ENCODE measurements around the gene AOPEP. TPM values are rescaled to one million over a fixed set of nuclear protein-coding genes. Genes with fewer than 3 reads are reported as not detected.
A peak's percentile ranks its signal among the peaks of the same experiment; 100 is the strongest.

The AOPEP gene
- total RNA-seq, 1 donor from 2014 or later, result 25.8 TPM

DNA sequence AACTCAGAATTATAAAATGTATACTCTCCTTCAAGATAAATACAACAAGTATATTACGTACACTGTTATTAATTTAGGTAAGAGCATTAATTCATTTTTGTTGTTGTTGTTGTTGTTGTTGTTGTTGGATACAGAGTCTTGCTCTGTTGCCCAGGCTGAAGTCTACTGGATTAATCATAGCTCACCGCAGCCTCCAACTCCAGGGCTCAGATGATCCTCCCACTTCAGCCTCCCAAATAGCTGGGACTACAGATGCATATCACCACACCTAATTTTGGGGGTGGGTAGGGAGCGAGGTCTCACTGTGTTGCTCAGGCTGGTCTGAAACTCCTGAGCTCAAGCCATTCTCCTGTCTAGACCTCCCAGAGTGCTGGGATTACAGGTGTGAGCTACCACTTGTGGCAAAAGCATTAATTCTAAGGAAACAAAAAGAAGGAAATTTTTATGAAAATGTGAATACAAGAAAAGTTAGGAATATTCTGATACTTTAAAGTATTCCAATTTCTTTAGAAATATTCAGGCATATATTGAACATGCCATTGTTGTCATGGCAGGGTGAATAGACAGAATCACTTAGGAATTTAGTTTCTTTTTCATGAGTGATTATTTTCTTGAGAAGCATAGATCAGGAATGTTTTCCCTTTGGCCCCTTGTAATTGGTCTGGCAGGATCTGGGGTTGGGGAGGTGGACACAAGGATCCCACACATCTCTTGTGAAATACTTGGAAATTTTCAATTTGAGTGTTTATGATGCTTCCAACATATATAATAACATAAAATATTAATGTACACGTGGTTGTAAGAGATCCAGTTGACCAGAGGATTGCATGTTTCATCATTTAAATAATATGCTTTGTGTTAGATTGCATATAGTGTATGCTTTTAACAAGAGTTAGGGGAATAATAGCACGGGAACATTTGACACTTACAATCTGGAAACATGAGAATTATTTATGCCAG is 327.4 kb downstream of the AOPEP start:
- TF ChIP-seq, protein P1, sequence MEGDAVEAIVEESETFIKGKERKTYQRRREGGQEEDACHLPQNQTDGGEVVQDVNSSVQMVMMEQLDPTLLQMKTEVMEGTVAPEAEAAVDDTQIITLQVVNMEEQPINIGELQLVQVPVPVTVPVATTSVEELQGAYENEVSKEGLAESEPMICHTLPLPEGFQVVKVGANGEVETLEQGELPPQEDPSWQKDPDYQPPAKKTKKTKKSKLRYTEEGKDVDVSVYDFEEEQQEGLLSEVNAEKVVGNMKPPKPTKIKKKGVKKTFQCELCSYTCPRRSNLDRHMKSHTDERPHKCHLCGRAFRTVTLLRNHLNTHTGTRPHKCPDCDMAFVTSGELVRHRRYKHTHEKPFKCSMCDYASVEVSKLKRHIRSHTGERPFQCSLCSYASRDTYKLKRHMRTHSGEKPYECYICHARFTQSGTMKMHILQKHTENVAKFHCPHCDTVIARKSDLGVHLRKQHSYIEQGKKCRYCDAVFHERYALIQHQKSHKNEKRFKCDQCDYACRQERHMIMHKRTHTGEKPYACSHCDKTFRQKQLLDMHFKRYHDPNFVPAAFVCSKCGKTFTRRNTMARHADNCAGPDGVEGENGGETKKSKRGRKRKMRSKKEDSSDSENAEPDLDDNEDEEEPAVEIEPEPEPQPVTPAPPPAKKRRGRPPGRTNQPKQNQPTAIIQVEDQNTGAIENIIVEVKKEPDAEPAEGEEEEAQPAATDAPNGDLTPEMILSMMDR (IDR thresholded peaks at IDR 0.05; ENCODE audit: partially characterized antibody, unreplicated experiment), result no peak
- Mint-ChIP-seq H3K9me3 (ENCODE audit: unreplicated experiment) (no peaks in the 10 kb centered on the region), H3K27ac (ENCODE audit: unreplicated experiment) (no peak overlapping the region), H3K36me3 (ENCODE audit: unreplicated experiment) (peaks cover 4% of the 10 kb centered on the region), H3K4me1 (ENCODE audit: low read depth, unreplicated experiment) (peaks cover 29% of the 10 kb centered on the region), H3K27me3 (ENCODE audit: unreplicated experiment) (no peaks in the 10 kb centered on the region), H3K4me3 (ENCODE audit: unreplicated experiment) (no peak overlapping the region)
- DNase-seq, result no peak

DNA sequence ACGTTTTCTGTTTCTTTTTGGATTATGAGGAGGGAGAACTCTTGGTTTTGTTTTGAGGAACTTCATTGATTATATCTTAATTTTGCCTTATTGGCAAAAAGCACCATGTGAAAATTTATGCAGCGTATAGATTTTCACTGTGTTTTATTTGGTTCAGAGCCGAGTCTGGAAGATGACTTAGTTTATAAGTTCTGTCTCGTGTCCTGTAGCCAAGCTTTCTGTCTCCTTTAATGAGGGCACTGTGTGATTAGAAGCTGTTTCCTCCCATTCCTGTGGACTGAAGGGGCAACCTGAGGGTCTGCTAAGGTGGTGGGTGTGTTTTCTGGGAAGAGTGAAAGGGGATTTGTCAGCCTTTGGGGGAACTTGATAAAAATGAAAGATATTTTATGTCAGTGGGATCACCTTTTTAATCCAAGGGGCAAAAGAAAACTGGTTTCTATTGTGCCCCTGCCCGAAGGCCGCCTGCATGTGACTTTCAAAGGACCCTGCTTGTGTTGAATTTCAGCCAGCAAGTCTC is 328.9 kb downstream of the AOPEP start:
- peaks cover 4% of the 10 kb centered on the region for H3K36me3 Mint-ChIP-seq (ENCODE audit: unreplicated experiment)
- no peak for DNase-seq
- H3K4me1 Mint-ChIP-seq (ENCODE audit: low read depth, unreplicated experiment), result peaks cover 25% of the 10 kb centered on the region
- peak overlapping the region; percentile 7 for H3K4me3 Mint-ChIP-seq (ENCODE audit: unreplicated experiment)
- TF ChIP-seq, protein P1 (IDR thresholded peaks at IDR 0.05; ENCODE audit: partially characterized antibody, unreplicated experiment), result no peak
- H3K9me3 Mint-ChIP-seq (ENCODE audit: unreplicated experiment), result no peaks in the 10 kb centered on the region
- no peaks in the 10 kb centered on the region for H3K27me3 Mint-ChIP-seq (ENCODE audit: unreplicated experiment)
- H3K27ac Mint-ChIP-seq (ENCODE audit: unreplicated experiment), result peak overlapping the region; percentile 72

DNA sequence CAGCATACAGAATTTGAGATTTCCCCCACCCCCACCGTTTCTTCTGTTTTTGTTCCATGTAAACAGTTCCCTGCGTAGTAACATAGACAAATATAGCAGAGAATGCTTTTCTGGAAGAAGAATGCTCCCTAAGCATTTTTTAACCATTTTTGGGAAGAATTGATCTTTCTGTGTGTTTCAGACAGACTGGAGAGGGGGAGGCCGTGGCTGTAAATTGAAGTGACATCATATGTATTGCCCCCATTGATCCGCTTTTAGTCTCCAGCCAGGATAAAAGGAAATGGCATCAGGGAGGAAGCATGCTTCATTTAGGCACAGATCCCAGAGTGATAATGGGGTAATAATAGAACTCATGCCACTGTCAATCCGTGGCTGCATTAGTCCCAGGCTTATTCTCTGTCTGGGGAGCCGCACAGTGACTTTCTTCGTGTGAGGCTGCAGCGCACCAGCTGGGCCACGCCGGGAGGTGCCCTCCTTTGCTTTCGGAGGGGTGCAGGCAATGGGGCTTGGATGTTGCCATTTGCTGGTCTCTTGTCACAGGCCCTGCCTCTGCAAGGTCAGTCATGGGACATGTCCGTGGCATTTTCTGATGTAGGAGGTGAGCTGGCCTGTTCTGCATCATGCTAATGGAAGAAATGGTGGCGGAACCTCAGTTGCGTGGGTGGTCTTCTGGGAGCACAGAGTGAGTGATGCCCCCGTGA is 329.5 kb downstream of the AOPEP start:
- H3K4me3 Mint-ChIP-seq (ENCODE audit: unreplicated experiment), result peak overlapping the region; percentile 34
- no peaks in the 10 kb centered on the region for H3K27me3 Mint-ChIP-seq (ENCODE audit: unreplicated experiment)
- H3K4me1 Mint-ChIP-seq (ENCODE audit: low read depth, unreplicated experiment), result peaks cover 25% of the 10 kb centered on the region
- no peaks in the 10 kb centered on the region for H3K9me3 Mint-ChIP-seq (ENCODE audit: unreplicated experiment)
- no peak for DNase-seq
- peaks cover 4% of the 10 kb centered on the region for H3K36me3 Mint-ChIP-seq (ENCODE audit: unreplicated experiment)
- TF ChIP-seq, protein P1 (IDR thresholded peaks at IDR 0.05; ENCODE audit: partially characterized antibody, unreplicated experiment), result no peak
- H3K27ac Mint-ChIP-seq (ENCODE audit: unreplicated experiment), result peak overlapping the region; percentile 72

DNA sequence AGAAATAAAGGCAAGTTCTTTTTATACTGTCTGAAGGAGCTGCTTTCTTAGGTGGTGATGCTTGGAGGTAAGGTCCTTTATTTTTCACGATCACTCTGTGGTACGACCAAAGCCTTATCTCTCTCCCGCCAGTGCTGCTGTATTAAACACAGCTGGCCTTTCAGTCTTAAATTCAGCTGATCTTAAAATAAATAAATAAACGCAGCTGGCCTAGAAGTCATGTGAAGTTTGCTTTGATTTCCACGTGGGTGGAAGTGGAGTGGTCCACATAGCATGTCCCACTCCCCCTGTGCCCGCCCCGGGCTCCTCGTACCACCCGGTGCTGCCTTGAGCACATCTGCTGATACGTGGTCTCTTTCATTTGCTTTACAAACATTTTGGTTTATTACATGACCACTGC is 330.6 kb downstream of the AOPEP start:
- H3K27ac Mint-ChIP-seq (ENCODE audit: unreplicated experiment), result no peak overlapping the region
- peaks cover 4% of the 10 kb centered on the region for H3K36me3 Mint-ChIP-seq (ENCODE audit: unreplicated experiment)
- H3K9me3 Mint-ChIP-seq (ENCODE audit: unreplicated experiment), result no peaks in the 10 kb centered on the region
- H3K4me3 Mint-ChIP-seq (ENCODE audit: unreplicated experiment), result no peak overlapping the region
- TF ChIP-seq, protein P1 (IDR thresholded peaks at IDR 0.05; ENCODE audit: partially characterized antibody, unreplicated experiment), result no peak
- peaks cover 28% of the 10 kb centered on the region for H3K4me1 Mint-ChIP-seq (ENCODE audit: low read depth, unreplicated experiment)
- DNase-seq, result no peak
- H3K27me3 Mint-ChIP-seq (ENCODE audit: unreplicated experiment), result no peaks in the 10 kb centered on the region
